HepG2 (cell line): Measurements from ENCODE around the gene STK39. TPM values are rescaled to one million over a fixed set of nuclear protein-coding genes. Genes with fewer than 3 reads are reported as not detected.

Source experiments
- ATF2 ChIP-seq: sonication (generic); formaldehyde crosslinking; IDR thresholded peaks from 2 replicates; pipeline ENCODE4 v1.4.0; 2020; ENCODE audit warnings: missing genetic modification reagents
- FOXJ3 ChIP-seq: sonication (generic); formaldehyde crosslinking; IDR thresholded peaks from 2 replicates; pipeline ENCODE4 v1.4.0; 2020; ENCODE audit warnings: missing genetic modification reagents, mild to moderate bottlenecking, borderline replicate concordance
- PRMT3 ChIP-seq: sonication (generic); formaldehyde crosslinking; IDR thresholded peaks from 2 replicates; pipeline ENCODE4 v1.8.1; 2022; ENCODE audit warnings: low read depth, mild to moderate bottlenecking, moderate library complexity, missing genetic modification reagents, borderline replicate concordance
- TCF7L2 ChIP-seq: IDR thresholded peaks from 2 replicates; pipeline ENCODE4 v1.6.1; 2011; ENCODE audit warnings: mild to moderate bottlenecking, low read depth, low read length, moderate library complexity
- ZNF414 ChIP-seq: sonication (generic); formaldehyde crosslinking; IDR thresholded peaks from 2 replicates; pipeline ENCODE4 v1.5.0; 2020; ENCODE audit warnings: missing genetic modification reagents
- ZNF792 ChIP-seq: IDR thresholded peaks from 2 replicates; pipeline ENCODE4 v1.6.1; 2016
- ZSCAN29 ChIP-seq: sonication (generic); formaldehyde crosslinking; conservative IDR thresholded peaks from 2 replicates; pipeline ENCODE4 v1.4.0; 2020; ENCODE audit warnings: mild to moderate bottlenecking, missing genetic modification reagents
- polyA plus RNA-seq, 8 experiments: library from polyadenylated mRNA; depleted of rRNA in 3 of 8; stranded (reverse) in 7 of 8; unstranded in 1 of 8; fragments of >200 nt; fragmentation: Illumina TruSeq in 4 of 8; extraction: Trizol in 4 of 8; gene quantifications; 2 replicates each; pipeline versions ENCODE4 v1.2.1 to v1.2.3, GENCODE V29; 2011 to 2016; ENCODE audit warnings: low read depth in 4 of 8, missing spikeins in 1 of 8, mixed read lengths in 1 of 8; ENCODE audit not compliant: insufficient read depth in 1 of 8
- total RNA-seq, 5 experiments: library from RNA; depleted of rRNA; stranded (reverse); fragments of >200 nt; fragmentation: Illumina TruSeq; extraction: Trizol; gene quantifications; 2 replicates each; pipeline ENCODE4 v1.2.3, GENCODE V29; 2016; ENCODE audit warnings: low read depth in 1 of 5
- TF ChIP-seq, protein P1 (sequence below): sonication (generic); formaldehyde crosslinking; IDR thresholded peaks from 2 replicates; pipeline ENCODE4 v1.4.0; 2020; ENCODE audit warnings: missing genetic modification reagents

The STK39 gene
- total and polyA plus RNA-seq, 2 of the 13 experiments (the other 11 are each of a cell fraction or from before 2014, with no cell fraction given): 27.3 to 38.4 TPM

DNA sequence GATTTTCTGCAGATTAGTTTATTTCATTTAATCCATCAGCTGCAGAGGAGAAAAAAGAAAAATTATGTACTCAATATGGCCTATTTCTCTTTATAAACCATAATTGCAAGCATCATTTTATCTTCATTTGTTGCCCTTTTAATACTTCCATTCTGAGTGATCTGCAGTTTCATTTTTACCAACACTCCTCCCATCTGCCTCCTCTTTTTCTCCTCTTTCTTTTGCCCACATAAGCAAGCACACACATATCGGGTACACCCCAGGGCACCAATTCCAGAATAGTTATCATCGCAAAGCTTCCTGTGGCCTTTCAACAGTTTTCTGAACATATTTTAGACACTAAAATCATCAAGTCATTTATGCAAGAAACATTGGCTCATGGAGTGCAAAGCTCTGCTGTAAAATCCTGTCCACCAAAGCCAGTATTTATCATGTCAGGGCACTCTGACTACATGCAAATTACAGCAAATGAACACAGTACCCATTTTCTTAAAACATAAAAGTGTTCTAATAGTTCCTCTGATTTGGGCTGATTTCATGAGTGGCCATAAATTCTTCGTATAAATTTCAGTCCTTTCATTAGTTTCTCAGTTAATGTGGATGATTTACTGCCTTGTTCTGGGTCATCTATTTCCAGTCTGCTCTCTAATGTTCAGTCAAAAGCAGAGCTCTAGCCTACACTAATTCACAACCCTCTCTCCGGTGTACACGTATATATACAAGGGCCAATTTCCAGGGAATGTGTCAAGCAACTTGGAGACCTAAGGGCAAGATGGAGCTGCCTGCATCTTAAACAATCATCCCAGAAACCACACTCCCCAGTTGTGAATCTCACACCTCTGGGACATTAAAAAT, 281.3 kb downstream of the STK39 start (continued):
- TF ChIP-seq FOXJ3 (no peak), ZNF414 (CRISPR knock-in tag) (no peak), TCF7L2 (no peak), ZNF792 (no peak), ZSCAN29 (CRISPR knock-in tag) (no peak), ATF2 (CRISPR knock-in tag) (no peak), PRMT3 (CRISPR knock-in tag) (no peak)
- TF ChIP-seq, protein P1, sequence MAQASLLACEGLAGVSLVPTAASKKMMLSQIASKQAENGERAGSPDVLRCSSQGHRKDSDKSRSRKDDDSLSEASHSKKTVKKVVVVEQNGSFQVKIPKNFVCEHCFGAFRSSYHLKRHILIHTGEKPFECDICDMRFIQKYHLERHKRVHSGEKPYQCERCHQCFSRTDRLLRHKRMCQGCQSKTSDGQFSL (CRISPR knock-in tag): no peak
